Left ventricle myocardium inferior (tissue), 1 donor: ENCODE measurements around the gene ATOH7. TPM values are rescaled to one million over a fixed set of nuclear protein-coding genes. Genes with fewer than 3 reads are reported as not detected.
A peak's percentile ranks its signal among the peaks of the same experiment; 100 is the strongest.
"Not testable (repeated sequence)": the region's sequence is repeated elsewhere in the genome, so short reads cannot be mapped to it uniquely, and the experiment has no call there.

Source experiments
- DNase-seq: peaks from one replicate; pipeline ENCODE4 v3.0.0-alpha.2; 2020
- H3K27ac ChIP-seq: fragments of 200-600 bp; replicated peaks from 2 replicates; pipeline ENCODE4 v1.8.0; 2021
- H3K27me3 ChIP-seq: fragments of 200-600 bp; 2 replicates; pipeline ENCODE4 v1.8.0; 2021; ENCODE audit warnings: low read depth
- H3K36me3 ChIP-seq: fragments of 200-600 bp; 2 replicates; pipeline ENCODE4 v1.8.0; 2021
- H3K4me1 ChIP-seq: fragments of 200-600 bp; 2 replicates; pipeline ENCODE4 v1.8.0; 2021
- H3K4me3 ChIP-seq: fragments of 200-600 bp; 2 replicates; pipeline ENCODE4 v1.8.0; 2021; ENCODE audit warnings: mild to moderate bottlenecking, moderate library complexity
- H3K9me3 ChIP-seq: fragments of 200-600 bp; replicated peaks from 2 replicates; pipeline ENCODE4 v1.8.0; 2021
- intact Hi-C: fragments of 100-400 bp; cut with micrococcal nuclease; formaldehyde crosslinking; loops from one replicate; pipeline ENCODE4 v1.11.0; 2022
- long read RNA-seq: library from polyadenylated mRNA; unstranded; transcript quantifications from one replicate; pipeline ENCODE4 v2.0.0, GENCODE V29; 2021
- total RNA-seq: library from RNA; stranded (reverse); fragmentation: NEBNext Ultra II Directional; extraction: Animal tissue kit (Norgen Biotek cat#: 25700); gene quantifications from one replicate; pipeline ENCODE4 v1.2.1, GENCODE V29; 2021
- TF ChIP-seq, protein P1 (sequence below): fragments of 200-600 bp; IDR thresholded peaks from 2 replicates; pipeline ENCODE4 v1.8.0; 2021; ENCODE audit warnings: antibody characterized with exemption, mild to moderate bottlenecking, borderline replicate concordance
- donor health status: DM: no; HTN: yes; CAD: no; lungs with severe emphysema.

Gene ATOH7
- not detected for total RNA-seq
- long read RNA-seq: 0 reads

DNA sequence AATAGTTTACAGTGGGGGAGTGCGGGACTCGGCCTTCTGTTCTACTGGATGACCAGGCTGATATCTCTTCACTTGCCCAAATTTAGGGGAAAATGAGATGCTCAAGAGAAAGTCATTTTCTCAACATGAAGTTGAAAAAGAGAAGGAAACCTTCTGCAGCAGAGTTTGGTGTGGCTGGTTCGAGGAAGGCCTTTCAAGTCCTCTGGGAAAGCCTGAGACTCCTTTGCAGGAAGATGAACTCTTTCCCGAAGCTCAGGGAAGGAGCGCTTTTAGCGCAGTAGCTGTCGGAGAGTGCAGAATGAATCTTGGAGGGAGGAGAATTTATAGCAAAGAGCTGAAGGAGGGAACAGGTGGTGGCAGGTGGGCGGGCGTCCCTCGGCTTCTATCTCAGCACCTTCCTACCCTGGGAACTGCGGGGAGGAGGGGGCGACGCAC lies at the start of gene ATOH7:
Gene ATOH7 (minus strand): TSS at position 297 of the 435 bp plus-strand sequence. CDS start 436 bp downstream, outside the sequence.
- intact Hi-C loops: no loop called here
- no peak for DNase-seq

DNA sequence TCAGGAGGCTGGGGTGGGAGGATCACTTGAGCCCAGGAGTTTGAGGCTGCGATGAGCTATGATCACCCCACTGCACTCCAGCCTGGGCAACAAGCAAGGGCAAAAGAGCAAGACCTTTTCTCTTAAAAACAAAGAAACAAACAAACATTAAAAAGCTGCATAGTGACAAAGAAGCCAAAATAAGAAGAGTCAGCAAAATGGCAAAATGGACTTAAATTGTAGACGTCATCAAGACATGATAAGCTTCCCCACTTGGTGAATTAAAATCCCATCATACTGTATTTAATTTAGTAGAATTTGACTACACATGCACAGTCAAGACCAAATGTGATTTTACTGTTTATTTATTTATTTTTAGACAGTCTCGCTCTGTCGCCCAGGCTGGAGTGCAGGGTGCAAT lies 48.8 kb upstream of the ATOH7 start:
- intact Hi-C loops: no loop called here
- TF ChIP-seq, protein P1, sequence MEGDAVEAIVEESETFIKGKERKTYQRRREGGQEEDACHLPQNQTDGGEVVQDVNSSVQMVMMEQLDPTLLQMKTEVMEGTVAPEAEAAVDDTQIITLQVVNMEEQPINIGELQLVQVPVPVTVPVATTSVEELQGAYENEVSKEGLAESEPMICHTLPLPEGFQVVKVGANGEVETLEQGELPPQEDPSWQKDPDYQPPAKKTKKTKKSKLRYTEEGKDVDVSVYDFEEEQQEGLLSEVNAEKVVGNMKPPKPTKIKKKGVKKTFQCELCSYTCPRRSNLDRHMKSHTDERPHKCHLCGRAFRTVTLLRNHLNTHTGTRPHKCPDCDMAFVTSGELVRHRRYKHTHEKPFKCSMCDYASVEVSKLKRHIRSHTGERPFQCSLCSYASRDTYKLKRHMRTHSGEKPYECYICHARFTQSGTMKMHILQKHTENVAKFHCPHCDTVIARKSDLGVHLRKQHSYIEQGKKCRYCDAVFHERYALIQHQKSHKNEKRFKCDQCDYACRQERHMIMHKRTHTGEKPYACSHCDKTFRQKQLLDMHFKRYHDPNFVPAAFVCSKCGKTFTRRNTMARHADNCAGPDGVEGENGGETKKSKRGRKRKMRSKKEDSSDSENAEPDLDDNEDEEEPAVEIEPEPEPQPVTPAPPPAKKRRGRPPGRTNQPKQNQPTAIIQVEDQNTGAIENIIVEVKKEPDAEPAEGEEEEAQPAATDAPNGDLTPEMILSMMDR: no peak
- DNase-seq: no peak

More for the DNA sequence above, at the start of gene ATOH7:
- Histone ChIP-seq H3K27me3 (peaks cover 2% of the 10 kb centered on the region), H3K27ac (peak within 1 kb of the TSS; percentile 76), H3K36me3 (no peaks in the 10 kb centered on the region), H3K4me1 (peaks cover 8% of the 10 kb centered on the region), H3K4me3 (peak within 1 kb of the TSS; percentile 75), H3K9me3 (no peaks in the 10 kb centered on the region)
- TF ChIP-seq, protein P1: no peak

DNA sequence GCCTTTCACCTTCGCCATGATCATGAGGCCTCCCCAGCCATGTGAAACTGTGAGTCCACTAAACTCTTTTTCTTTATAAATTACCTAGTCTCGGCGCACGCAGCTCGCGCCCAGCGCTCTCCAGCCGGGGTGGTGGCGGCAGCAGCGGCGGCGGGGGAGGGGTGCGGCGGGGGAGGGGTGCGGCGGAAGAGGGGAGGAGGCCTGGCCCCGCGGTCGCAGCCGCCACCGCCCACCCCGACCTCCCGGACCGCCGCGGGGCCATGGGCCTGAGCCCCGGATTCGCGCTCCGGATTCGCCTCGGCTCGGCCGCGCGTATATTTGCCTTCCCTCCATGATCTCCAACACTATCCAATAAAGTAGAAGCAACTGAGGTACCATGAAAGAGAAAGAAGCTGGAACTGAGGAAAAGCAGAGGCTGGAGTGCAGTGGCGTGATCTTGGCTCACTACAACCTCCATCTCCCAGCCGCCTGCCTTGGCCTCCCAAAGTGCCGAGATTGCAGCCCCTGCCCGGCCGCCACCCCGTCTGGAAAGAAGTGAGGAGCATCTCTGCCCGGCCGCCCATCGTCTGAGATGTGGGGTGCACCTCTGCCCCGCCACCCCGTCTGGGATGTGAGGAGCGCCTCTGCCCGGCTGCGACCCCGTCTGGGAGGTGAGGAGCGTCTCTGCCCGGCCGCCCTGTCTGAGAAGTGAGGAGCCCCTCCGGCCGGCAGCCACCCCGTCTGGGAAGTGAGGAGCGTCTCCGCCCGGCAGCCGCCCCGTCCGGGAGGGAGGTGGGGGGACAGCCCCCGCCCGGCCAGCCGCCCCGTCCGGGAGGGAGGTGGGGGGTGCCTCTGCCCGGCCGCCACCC lies 47.2 kb upstream of the ATOH7 start:
- H3K4me3 ChIP-seq, DNase-seq, H3K27me3 ChIP-seq, intact Hi-C loops, H3K27ac ChIP-seq, H3K36me3 ChIP-seq, H3K4me1 ChIP-seq: not testable (repeated sequence)
- H3K9me3 ChIP-seq: peaks cover 16% of the 10 kb centered on the region

More for the DNA sequence above, 48.8 kb upstream of the ATOH7 start:
- no peak overlapping the region for H3K27ac ChIP-seq
- H3K9me3 ChIP-seq: peaks cover 16% of the 10 kb centered on the region
- no peak overlapping the region for H3K4me3 ChIP-seq
- H3K4me1 ChIP-seq: no peaks in the 10 kb centered on the region
- no peaks in the 10 kb centered on the region for H3K27me3 ChIP-seq
- H3K36me3 ChIP-seq: no peaks in the 10 kb centered on the region

DNA sequence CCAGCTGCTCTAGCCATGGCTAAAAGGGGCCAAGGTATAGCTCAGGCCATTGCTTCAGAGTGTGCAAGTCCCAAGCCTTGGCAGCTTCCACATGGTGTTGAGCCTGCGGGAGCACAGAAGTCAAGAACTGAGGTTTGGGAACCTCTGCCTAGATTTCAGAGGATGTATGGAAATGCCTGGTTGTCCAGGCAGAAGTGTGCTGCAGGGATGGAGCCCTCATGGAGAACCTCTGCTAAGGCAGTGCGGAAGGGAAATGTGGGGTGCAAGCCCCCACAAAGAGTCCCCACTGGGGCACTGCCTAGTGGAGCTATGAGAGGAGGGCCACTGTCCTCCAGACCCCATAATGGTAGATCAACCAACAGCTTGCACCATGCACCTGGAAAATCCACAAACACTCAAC lies 45.9 kb upstream of the ATOH7 start:
- H3K27ac ChIP-seq, H3K36me3 ChIP-seq, H3K4me3 ChIP-seq, intact Hi-C loops, H3K4me1 ChIP-seq, H3K27me3 ChIP-seq, DNase-seq: not testable (repeated sequence)
- peaks cover 16% of the 10 kb centered on the region for H3K9me3 ChIP-seq

DNA sequence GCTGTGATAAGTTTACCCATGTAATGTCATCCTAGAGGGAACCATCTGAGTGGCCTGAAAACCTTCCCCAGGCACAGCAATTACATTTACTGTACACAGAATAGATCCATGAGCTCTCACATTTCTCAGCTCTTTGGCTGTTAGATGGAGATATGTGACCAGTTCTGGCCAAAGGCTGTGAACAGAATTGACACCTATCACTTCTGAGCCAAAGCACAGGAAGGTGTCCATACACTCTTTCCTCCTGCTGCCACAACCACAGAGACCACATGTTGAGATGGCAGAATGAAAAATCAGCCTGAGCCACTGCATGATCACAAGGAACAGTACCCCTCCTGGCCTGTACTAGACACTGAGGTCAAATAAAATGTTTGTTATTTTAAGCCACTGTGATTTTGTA lies 44.3 kb upstream of the ATOH7 start:
- TF ChIP-seq, protein P1: no peak
- Histone ChIP-seq H3K27me3 (no peaks in the 10 kb centered on the region), H3K4me3 (no peak overlapping the region), H3K9me3 (peaks cover 16% of the 10 kb centered on the region), H3K4me1 (no peaks in the 10 kb centered on the region), H3K36me3 (no peaks in the 10 kb centered on the region), H3K27ac (no peak overlapping the region)
- no peak for DNase-seq
- intact Hi-C loops: no loop called here

DNA sequence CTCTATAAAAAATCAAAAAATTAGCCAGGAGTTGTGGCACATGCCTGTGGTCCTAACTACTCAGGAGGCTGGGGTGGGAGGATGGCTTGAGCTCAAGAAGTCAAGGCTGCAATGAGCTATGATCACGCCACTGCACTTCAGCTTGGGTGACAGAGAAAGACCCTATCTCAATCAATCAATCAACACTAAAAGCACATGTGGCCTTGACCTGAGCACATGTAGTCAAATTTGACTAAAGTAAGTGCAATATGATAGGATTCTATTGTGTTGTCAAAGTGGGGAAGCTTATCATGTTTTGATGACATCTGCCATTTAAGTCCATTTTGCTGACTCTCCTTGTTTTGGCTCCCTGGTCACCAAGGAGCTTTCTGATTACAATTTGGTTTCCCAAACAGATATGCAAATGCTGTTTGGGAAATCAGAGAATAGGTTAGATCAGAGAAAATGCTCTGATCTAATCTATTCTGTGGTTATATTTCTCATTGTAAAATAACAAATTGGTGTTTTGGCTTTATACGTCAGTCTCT lies 43.8 kb upstream of the ATOH7 start:
- Histone ChIP-seq H3K4me1 (no peaks in the 10 kb centered on the region), H3K27me3 (no peaks in the 10 kb centered on the region), H3K9me3 (peaks cover 16% of the 10 kb centered on the region), H3K4me3 (no peak overlapping the region), H3K36me3 (no peaks in the 10 kb centered on the region), H3K27ac (no peak overlapping the region)
- no peak for DNase-seq
- intact Hi-C loops: no loop called here
- TF ChIP-seq, protein P1: no peak
